IPS-18a (cell line): ENCODE data around the gene SLC35E4.

ENCODE experiments used
- H3K27ac ChIP-seq: one replicate; pipeline ENCODE4 v1.5.1; 2013; ENCODE audit warnings: low read length
- H3K27me3 ChIP-seq: one replicate; pipeline ENCODE4 v1.6.1; 2013; ENCODE audit warnings: mild to moderate bottlenecking, low read length; ENCODE audit not compliant: control insufficient read depth, insufficient read depth
- H3K36me3 ChIP-seq: one replicate; pipeline ENCODE4 v1.6.1; 2013; ENCODE audit warnings: low read depth, low read length; ENCODE audit not compliant: control insufficient read depth
- H3K4me1 ChIP-seq: one replicate; pipeline ENCODE4 v1.6.1; 2013; ENCODE audit warnings: low read depth, low read length; ENCODE audit not compliant: control insufficient read depth
- H3K4me3 ChIP-seq: one replicate; pipeline ENCODE4 v1.5.1; 2013; ENCODE audit warnings: low read length
- H3K9ac ChIP-seq: one replicate; pipeline ENCODE4 v1.6.1; 2013; ENCODE audit warnings: mild to moderate bottlenecking, low read length, moderate library complexity
- H3K9me3 ChIP-seq: one replicate; pipeline ENCODE4 v1.6.1; 2013; ENCODE audit warnings: low read depth, low read length; ENCODE audit not compliant: control insufficient read depth

The SLC35E4 gene

DNA sequence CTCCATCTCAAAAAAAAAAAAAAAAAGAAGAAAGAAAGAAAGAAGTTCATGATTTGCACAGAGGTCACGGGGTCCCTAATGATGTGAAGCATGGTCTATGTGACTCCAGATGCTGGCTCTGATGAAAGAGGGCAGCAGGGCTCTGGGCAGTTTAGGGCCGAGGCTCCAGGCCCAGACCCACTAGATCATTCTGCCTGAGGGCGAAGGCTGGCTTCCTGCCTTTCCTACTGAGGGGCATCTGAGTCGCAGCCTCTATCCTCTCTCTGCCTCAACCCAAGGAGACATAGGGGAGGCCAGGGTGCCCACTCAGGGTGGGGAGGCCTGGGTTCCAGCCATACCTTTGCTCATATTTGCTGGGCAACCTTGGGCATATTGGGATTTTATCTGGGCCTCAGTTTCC is 4.8 kb downstream of the SLC35E4 start:
- Histone ChIP-seq H3K27me3 (peaks cover 4% of the 10 kb centered on the region), H3K27ac (no peak overlapping the region), H3K36me3 (no peaks in the 10 kb centered on the region), H3K4me3 (no peak overlapping the region), H3K9me3 (no peaks in the 10 kb centered on the region), H3K4me1 (peaks cover 4% of the 10 kb centered on the region), H3K9ac (no peak overlapping the region)

DNA sequence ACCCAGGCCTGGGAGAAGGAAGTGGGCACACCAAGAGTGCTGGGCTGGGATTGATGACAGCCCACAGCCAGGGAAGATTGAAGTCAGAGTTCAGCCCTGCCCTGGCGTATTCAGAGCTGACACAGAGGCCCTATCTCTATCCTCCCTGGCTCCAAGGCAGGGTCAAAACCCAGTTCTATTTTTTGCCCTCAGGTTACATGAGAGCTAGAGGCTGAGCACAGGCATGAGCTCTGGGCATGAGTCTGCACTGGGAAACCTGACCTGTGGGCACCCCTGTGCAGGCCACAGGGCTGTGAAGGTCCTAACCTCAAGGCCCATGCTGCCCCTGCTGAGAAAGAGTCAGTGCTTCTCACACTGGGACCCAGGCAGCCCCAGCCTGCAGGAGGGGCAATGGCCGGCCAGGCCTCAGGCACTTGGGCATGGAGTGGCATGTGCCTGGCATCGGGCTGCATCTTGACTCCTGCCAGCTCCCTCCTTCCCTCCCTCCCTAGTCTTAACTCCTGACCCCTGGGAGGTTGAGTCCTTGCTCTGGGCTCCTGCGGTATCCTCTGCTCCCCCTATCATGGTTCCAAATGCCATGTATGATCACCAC is 5.4 kb downstream of the SLC35E4 start:
- no peak overlapping the region for H3K9ac ChIP-seq
- no peaks in the 10 kb centered on the region for H3K9me3 ChIP-seq
- H3K4me3 ChIP-seq = no peak overlapping the region
- H3K27me3 ChIP-seq = peaks cover 3% of the 10 kb centered on the region
- H3K27ac ChIP-seq = no peak overlapping the region
- H3K4me1 ChIP-seq = peaks cover 3% of the 10 kb centered on the region
- no peaks in the 10 kb centered on the region for H3K36me3 ChIP-seq

DNA sequence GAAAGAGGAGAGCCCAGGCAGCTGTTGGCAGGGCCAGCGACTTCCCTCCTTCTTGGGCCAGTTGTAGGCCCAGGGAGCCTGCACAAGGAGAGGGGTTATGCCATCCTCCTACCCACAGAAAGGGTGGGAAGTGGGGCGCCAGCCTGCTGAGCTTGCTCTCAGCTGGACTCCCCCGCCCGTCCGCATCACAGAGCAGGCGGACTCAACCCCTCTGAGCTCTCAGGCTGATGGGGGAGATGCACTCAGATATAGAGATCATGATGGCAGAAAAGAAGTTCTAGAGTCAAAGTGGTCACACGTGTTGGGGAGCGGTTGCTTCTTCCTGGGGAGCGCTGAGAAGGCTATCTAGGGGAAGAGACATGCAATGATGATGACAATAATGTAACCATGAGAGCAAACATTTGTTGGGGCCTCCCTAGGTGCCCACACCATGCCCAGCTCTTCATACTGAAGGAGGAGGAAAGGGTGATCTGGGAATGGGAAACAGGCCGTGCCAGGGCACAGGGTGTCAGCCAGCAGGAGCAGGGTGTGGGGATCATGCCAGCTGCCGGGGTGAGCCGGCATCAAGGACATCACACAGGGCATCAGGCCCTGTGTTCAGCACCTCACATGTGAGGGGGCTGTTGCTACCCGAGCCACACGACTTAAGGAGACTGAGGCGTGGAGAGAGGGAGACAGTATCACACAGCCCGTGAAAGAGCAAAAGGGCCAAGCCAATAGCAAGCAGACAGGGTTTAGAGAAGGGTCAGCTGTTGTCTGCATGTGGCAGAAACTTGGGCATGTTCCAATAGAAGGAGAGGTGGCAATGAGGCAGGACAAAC is 7.7 kb downstream of the SLC35E4 start:
- H3K4me1 ChIP-seq = no peaks in the 10 kb centered on the region
- no peak overlapping the region for H3K9ac ChIP-seq
- H3K4me3 ChIP-seq = no peak overlapping the region
- H3K36me3 ChIP-seq = no peaks in the 10 kb centered on the region
- H3K9me3 ChIP-seq = no peaks in the 10 kb centered on the region
- H3K27me3 ChIP-seq = no peaks in the 10 kb centered on the region
- H3K27ac ChIP-seq = no peak overlapping the region

DNA sequence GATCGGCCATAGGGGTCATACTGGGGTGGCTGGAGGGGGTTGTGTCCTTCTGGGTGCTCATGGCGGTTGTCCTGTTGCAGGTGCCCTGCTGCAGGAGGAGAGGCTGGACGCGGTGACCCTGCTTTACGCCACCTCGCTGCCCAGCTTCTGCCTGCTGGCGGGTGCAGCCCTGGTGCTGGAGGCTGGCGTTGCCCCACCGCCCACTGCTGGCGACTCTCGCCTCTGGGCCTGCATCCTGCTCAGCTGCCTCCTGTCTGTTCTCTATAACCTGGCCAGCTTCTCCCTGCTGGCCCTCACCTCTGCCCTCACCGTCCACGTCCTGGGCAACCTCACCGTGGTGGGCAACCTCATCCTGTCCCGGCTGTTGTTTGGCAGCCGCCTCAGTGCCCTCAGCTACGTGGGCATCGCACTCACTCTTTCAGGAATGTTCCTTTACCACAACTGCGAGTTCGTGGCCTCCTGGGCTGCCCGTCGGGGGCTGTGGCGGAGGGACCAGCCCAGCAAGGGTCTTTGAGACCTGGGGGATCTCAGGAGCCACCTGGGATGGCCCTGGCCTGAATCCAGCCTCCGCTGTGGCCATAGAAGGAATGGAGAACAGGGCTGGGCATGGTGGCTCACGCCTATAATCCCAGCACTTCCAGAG is 11.1 kb downstream of the SLC35E4 start:
- Histone ChIP-seq H3K36me3 (no peaks in the 10 kb centered on the region), H3K4me3 (no peak overlapping the region), H3K9ac (no peak overlapping the region), H3K9me3 (no peaks in the 10 kb centered on the region), H3K27ac (no peak overlapping the region), H3K27me3 (no peaks in the 10 kb centered on the region), H3K4me1 (no peaks in the 10 kb centered on the region)

DNA sequence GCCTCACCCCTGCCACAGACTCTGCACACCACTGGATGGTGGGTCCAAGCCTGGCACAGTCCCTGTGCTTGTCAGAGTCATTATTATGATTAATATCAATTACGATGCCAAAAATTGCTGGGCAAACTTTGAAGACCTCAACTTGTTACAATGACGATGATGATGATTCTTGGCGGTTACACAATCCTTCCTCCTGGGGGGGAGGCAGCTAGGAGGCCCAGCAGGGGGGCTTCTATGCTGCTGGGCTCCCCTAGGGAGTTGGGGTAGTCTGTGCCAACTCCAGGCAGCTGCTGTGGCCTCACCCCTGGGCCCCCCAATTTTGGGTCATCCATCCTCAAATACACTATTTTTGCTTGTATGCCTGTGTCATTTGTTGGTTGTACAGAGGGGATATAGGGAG is 12.0 kb downstream of the SLC35E4 start:
- no peaks in the 10 kb centered on the region for H3K9me3 ChIP-seq
- no peak overlapping the region for H3K4me3 ChIP-seq
- no peaks in the 10 kb centered on the region for H3K36me3 ChIP-seq
- no peaks in the 10 kb centered on the region for H3K27me3 ChIP-seq
- H3K4me1 ChIP-seq = no peaks in the 10 kb centered on the region
- no peak overlapping the region for H3K27ac ChIP-seq
- H3K9ac ChIP-seq = no peak overlapping the region

DNA sequence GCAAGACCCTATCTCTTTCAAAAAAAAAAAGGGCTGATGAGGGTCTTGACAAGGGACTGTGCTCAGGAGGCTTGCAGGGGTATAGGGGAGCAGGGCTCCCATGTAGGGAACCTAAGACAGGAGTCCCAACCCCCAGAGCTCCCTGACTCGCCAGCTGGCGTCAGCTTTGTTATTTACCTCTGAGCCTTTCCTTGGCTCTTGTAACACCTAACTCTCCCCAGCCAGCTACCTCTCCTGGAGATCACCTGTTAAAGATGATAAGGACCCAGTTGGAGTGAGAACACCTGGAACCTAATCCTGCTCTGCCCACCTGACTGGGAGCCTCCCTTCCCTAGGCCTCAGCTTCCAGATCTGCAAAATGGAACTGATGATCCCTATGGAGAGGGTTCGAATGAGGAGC is 13.2 kb downstream of the SLC35E4 start:
- no peaks in the 10 kb centered on the region for H3K27me3 ChIP-seq
- H3K4me1 ChIP-seq = no peaks in the 10 kb centered on the region
- no peak overlapping the region for H3K9ac ChIP-seq
- H3K36me3 ChIP-seq = no peaks in the 10 kb centered on the region
- H3K4me3 ChIP-seq = no peak overlapping the region
- H3K27ac ChIP-seq = no peak overlapping the region
- no peaks in the 10 kb centered on the region for H3K9me3 ChIP-seq

DNA sequence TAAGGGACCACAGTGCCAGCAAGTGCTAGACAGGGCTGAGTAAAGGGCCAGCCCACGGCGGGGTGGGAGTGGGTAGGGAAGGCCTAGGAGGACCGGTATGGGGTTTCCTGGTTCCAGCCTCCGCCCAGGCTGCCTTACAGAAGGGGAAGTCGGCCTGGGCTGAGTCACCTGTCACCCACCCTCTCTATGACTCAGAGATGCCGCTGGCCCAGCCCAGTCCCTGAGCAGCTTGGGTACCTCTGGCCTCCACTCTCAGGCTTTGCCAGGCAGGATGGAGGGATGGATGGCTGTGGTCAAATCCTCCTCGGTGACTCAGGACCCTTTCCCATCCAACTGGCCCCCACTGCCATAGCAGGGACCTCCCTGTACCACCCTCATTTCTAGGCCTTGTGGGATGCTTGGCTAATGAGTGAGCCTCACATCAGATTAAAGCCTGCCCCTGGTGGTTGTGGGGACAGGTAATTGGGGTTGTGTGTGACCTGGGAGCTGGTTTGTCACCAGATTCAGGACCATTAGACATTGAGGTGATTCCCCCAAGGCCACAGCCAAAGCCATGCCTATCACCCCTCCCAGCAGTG is 13.9 kb downstream of the SLC35E4 start:
- Histone ChIP-seq H3K27ac (no peak overlapping the region), H3K9me3 (no peaks in the 10 kb centered on the region), H3K4me3 (no peak overlapping the region), H3K9ac (no peak overlapping the region), H3K27me3 (no peaks in the 10 kb centered on the region), H3K4me1 (no peaks in the 10 kb centered on the region), H3K36me3 (no peaks in the 10 kb centered on the region)

DNA sequence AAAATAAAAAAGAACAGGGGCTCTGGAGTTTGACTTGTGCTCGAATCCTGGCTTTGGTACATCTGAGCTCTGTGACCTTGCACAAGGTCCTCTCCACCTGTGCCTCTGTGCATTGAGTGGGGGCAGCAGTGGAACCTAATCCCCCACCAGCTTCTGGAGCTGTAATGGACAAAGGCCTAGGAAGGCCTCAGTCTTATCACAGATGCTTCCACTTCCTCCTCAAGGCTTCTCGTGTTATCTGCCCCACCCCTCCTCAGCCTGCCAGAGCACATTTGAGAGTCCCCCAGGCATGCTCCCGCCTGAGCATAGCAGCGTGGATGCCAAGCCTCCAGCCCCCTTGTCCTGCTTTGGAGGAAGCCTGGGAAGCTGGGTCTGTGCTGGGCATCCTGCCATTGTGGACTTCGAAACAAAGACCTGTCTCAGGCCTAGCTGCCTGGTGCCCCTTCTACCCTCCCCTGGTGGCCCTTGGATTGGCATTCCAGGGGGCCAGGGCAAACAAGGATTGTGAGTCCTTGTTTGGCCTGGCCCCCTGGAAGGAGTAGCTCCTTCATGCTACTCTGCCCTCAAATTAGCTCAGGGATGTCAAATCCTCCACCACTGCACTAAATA is 15.0 kb downstream of the SLC35E4 start:
- no peak overlapping the region for H3K27ac ChIP-seq
- no peak overlapping the region for H3K9ac ChIP-seq

DNA sequence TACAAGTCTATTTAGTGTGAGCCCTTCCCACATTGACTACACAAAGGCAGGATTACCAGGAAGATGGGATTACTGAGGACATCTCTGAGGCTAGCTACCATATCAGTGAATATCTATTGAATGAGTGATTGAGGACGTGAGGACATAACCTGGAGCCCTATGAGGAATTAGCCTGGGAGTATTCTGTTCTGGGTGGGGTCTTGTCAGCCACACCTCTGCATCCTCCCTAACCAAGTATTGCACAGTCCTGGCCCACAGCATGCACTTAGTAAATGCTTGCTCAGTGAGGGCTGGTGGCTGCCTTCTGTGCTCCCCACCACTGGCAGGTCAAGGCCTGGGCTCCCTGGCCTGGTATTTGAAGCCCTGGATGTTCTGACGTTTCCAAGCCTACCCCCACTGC is 17.3 kb downstream of the SLC35E4 start:
- Histone ChIP-seq H3K9me3 (no peaks in the 10 kb centered on the region), H3K9ac (no peak overlapping the region), H3K4me1 (no peaks in the 10 kb centered on the region), H3K27ac (no peak overlapping the region), H3K36me3 (no peaks in the 10 kb centered on the region), H3K27me3 (no peaks in the 10 kb centered on the region), H3K4me3 (no peak overlapping the region)

More for the DNA sequence above, 15.0 kb downstream of the SLC35E4 start:
- Histone ChIP-seq H3K36me3 (no peaks in the 10 kb centered on the region), H3K4me3 (no peak overlapping the region), H3K4me1 (no peaks in the 10 kb centered on the region), H3K9me3 (no peaks in the 10 kb centered on the region), H3K27me3 (no peaks in the 10 kb centered on the region)

DNA sequence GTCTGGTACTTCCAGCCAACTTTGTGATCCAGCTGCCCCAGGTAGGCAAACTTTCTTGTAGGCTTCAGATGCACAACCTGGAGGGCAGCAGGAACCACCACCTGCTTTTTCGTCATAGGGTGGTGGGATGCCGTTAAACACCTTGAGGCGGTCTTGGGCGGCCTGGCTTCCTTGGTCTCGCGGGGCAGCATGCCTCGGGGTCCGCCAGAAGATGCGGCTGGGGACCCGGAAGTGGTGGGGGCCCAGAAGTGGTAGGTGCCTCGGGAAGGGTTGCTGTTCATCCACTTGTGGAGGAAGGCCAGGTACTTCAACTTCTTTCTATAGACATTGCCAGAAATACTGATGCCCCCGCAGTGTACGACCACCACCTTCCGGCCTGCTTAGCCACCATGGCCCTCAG is 18.8 kb downstream of the SLC35E4 start:
- Histone ChIP-seq H3K9me3 (no peaks in the 10 kb centered on the region), H3K27ac (no peak overlapping the region), H3K4me1 (no peaks in the 10 kb centered on the region), H3K4me3 (no peak overlapping the region), H3K9ac (no peak overlapping the region), H3K36me3 (no peaks in the 10 kb centered on the region), H3K27me3 (no peaks in the 10 kb centered on the region)

DNA sequence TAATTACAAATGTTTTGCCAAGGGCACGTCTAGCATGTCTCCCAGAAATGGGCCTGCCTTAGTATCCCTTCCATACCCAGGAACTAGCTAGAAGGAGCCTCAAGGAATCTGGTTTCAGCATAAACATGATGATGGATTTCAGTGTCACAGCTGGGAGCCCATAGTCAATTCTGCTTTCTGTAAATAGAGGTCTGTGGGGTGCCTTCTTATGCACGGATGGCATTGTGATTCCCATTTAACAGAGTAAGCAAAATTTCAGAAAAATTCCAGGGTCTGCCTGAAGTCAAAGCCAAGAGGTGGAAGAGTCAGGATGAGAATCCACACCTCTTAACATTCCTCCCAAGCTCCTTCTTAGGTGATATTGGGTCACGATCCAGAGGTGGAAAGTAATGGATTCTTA is 20.0 kb downstream of the SLC35E4 start:
- Histone ChIP-seq H3K9me3 (no peaks in the 10 kb centered on the region), H3K4me1 (no peaks in the 10 kb centered on the region), H3K36me3 (no peaks in the 10 kb centered on the region), H3K27me3 (no peaks in the 10 kb centered on the region), H3K27ac (no peak overlapping the region), H3K9ac (no peak overlapping the region), H3K4me3 (no peak overlapping the region)
